Heart right ventricle (tissue), 16 donors: Measurements from ENCODE around the gene NUP98. TPM values are rescaled to one million over a fixed set of nuclear protein-coding genes. Genes with fewer than 3 reads are reported as not detected.

Experiments used
- ATAC-seq, 8 donors: fragments of 200-7000 bp; cut with Tn5 transposase; one replicate each; pipeline ENCODE4 v1.9.1; 2020; ENCODE audit warnings: mild to moderate bottlenecking in 8 of 8, moderate library complexity in 8 of 8, moderate number of reproducible peaks in 1 of 8
- DNase-seq, 2 donors: peaks; one replicate each; pipeline ENCODE4 v3.0.0-alpha.2; 2020
- H3K27ac ChIP-seq, 10 donors: fragments of 200-600 bp; sonication (generic) in 2 of 10; one replicate each; pipeline versions ENCODE4 v1.5.0 to v1.8.0; 2020 to 2022; ENCODE audit warnings: mild to moderate bottlenecking in 3 of 10
- H3K27me3 ChIP-seq, 7 donors: fragments of 200-600 bp; one replicate each; pipeline ENCODE4 v1.8.0; 2021 to 2022; ENCODE audit warnings: mild to moderate bottlenecking in 2 of 7
- H3K36me3 ChIP-seq, 9 donors: fragments of 200-600 bp; sonication (generic) in 1 of 9; one replicate each; pipeline versions ENCODE4 v1.5.0 to v1.8.0; 2020 to 2022; ENCODE audit warnings: mild to moderate bottlenecking in 2 of 9
- H3K4me1 ChIP-seq, 9 donors: fragments of 200-600 bp; sonication (generic) in 1 of 9; one replicate each; pipeline versions ENCODE4 v1.5.0 to v1.8.0; 2020 to 2022; ENCODE audit warnings: mild to moderate bottlenecking in 4 of 9
- H3K4me3 ChIP-seq, 10 donors: fragments of 200-600 bp; sonication (generic) in 2 of 10; one replicate each; pipeline versions ENCODE4 v1.5.0 to v1.8.0; 2020 to 2022; ENCODE audit warnings: mild to moderate bottlenecking in 7 of 10, moderate library complexity in 2 of 10
- H3K9me3 ChIP-seq, 11 donors: fragments of 200-600 bp in 10 of 11; sonication (generic) in 2 of 11; one replicate each; pipeline versions ENCODE4 v1.5.0 to v1.8.0; 2013 to 2022; ENCODE audit warnings: mild to moderate bottlenecking in 2 of 11, control low read depth in 1 of 11, moderate library complexity in 1 of 11
- WGBS, 2 donors: extraction: QIAGEN DNeasy Blood & Tissue Kit; methylation state at CpG; one replicate each; pipeline ENCODE4 v1.1.7; 2013; ENCODE audit warnings: inconsistent platforms in 1 of 2; 5-methylcytosine and 5-hydroxymethylcytosine counted together
- intact Hi-C, 10 donors: fragments of 100-400 bp; cut with DNase I; formaldehyde crosslinking; loops; one replicate each; pipeline versions ENCODE4 v1.11.1 to v1.14.2; 2022
- polyA plus RNA-seq, 2 donors: library from polyadenylated mRNA; stranded (reverse); fragments of 200-250 nt; gene quantifications; one replicate each; pipeline ENCODE4 v1.2.3, GENCODE V29; 2013
- total RNA-seq, 10 donors: library from RNA; stranded (reverse); fragmentation: NEBNext Ultra II Directional in 3 of 10; extraction: Animal tissue kit (Norgen Biotek cat#: 25700) in 3 of 10; gene quantifications; one replicate each; pipeline versions ENCODE4 v1.2.1 to v1.2.4, GENCODE V29; 2021 to 2023
- TF ChIP-seq, protein P1 (sequence below), 9 donors: fragments of 200-600 bp; sonication (generic) in 2 of 9; IDR thresholded peaks; one replicate each; pipeline versions ENCODE4 v1.5.0 to v1.8.0; 2021 to 2022; ENCODE audit warnings: antibody characterized with exemption in 9 of 9, mild to moderate bottlenecking in 5 of 9, moderate library complexity in 1 of 9
- donor health status: Arrhythmogenic right ventricular cardiomyopathy.
- donor health status: ischemic (EF 13 %, LVEDD 7.1; RV severe dilation, severe dysfunction).
- donor health status: healthy with polysubstance abuse.
- donor health status: DM: no; HTN: yes; CAD: no.
- donor health status: DM: no; HTN: no; CAD: no.
- donor health status: ischemic (EF 25% LVEDD 6.9; RV normal size, moderate dysfunction).
- donor health status: ischemic (EF 25% LVEDD 5.7; RV mildly dilated, moderate dysfunction).
- donor health status: healthy.
- donor health status: DM: yes; HTN: yes; CAD: no.
- donor health status: Ischemic cardiomyopathy.
- donor health status: ischemic (EF 35%, LVEDD 5.7; RV mildly dilated, moderate dysfunction).
- donor health status: nonischemic (EF 11% LVEDD 7.7; RV severe dilation, severe dysfunction).
- donor health status: DM: yes; HTN: yes; CAD: no.
- donor health status: PGD.
- donor health status: ischemic (EF 29% LVEDD 5.4; RV normal size, mild dysfunction).
- donor health status: nonischemic (EF 23%, LVEDD 6.1; RV moderate dilation, normal function).

Gene NUP98
- total and polyA plus RNA-seq, 12 donors, result 11.1 to 65.5 (median 46.0) TPM

DNA sequence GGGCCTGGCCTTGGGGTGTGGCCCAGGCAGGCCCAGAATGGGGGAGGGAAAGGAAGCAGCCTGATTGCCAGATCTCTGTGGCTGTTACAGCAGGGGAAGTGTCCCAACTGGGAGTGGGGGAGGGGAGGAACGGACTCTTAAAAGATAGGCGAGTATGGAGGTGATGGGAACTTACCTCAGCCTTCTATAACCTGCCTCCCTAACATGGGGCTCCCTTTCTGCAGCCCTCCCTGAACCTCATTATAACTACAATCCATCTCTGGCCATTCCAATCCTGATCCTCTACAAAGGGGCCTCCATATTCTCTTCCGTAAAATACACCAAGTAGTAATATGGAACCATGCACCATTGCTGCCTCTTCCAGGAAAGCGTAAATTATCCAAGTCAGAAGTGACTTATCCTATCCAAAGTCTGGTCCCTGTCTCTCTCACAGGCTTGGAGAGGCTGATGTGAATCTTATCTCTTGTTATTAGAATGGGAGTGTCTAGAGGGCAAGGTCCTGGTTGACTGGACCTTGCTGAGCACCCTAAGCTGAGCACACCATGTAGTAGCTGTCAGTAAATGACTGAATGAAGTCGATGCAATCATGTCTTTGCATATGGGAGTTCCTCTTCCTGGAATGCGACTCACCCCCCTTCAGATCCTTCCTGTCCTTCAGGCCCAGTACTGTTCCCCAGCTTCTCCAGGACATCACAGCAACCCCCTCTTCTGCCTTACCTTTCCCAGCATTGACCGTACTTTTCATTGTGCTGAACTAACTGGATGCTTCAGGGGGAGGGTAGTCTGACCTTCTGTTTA, 37.5 kb upstream of the NUP98 start:
- TF ChIP-seq, protein P1, sequence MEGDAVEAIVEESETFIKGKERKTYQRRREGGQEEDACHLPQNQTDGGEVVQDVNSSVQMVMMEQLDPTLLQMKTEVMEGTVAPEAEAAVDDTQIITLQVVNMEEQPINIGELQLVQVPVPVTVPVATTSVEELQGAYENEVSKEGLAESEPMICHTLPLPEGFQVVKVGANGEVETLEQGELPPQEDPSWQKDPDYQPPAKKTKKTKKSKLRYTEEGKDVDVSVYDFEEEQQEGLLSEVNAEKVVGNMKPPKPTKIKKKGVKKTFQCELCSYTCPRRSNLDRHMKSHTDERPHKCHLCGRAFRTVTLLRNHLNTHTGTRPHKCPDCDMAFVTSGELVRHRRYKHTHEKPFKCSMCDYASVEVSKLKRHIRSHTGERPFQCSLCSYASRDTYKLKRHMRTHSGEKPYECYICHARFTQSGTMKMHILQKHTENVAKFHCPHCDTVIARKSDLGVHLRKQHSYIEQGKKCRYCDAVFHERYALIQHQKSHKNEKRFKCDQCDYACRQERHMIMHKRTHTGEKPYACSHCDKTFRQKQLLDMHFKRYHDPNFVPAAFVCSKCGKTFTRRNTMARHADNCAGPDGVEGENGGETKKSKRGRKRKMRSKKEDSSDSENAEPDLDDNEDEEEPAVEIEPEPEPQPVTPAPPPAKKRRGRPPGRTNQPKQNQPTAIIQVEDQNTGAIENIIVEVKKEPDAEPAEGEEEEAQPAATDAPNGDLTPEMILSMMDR (IDR thresholded peaks at IDR 0.05), result no peak
- ATAC-seq (peak in 5 of 8 donors; percentile 9 to 33 (median 15)), DNase-seq (peak in 1 of 2 donors; percentile 61)
- H3K4me1 ChIP-seq, result peaks cover 34 to 99% (median 78%) of the 10 kb centered on the region in 9 donors
- intact Hi-C loops, result loop anchor here in 2 of 10 donors (5.0 kb wide), 2 partner anchors 38 to 378 kb away; partner anchors contain the start of gene NUP98 (in 1 of the 2)
- H3K36me3 ChIP-seq, result peaks cover 0 to 40% (median 0%) of the 10 kb centered on the region in 9 donors
- no peaks in the 10 kb centered on the region for H3K27me3 ChIP-seq
- H3K4me3 ChIP-seq, result peak overlapping the region in 1 of 10 donors; percentile 97
- 70 to 71% methylated on average over 7 of the region's 7 CpGs for WGBS, 2 donors
- peak overlapping the region in 8 of 10 donors; percentile 16 to 100 (median 60) for H3K27ac ChIP-seq
- H3K9me3 ChIP-seq, result no peaks in the 10 kb centered on the region

DNA sequence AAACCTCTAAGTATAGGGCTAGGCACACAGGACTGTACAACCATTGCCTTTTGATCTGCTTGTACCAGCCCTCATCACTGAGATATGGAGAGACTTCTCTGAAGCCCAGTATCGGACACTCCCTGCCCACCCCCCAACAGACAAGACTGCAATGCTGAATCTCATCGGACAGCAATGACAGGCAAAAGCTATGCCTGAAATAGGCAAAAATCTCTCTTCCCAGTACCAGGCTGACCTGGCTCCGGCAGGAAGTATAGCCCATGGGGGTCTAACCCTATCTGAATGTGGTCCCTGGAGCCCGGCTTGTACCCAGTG, 37.0 kb upstream of the NUP98 start:
- H3K9me3 ChIP-seq, result no peaks in the 10 kb centered on the region
- intact Hi-C loops, result no loop called here
- peaks cover 0 to 46% (median 5%) of the 10 kb centered on the region in 9 donors for H3K36me3 ChIP-seq
- peak overlapping the region in 8 of 10 donors; percentile 16 to 100 (median 60) for H3K27ac ChIP-seq
- TF ChIP-seq, protein P1 (IDR thresholded peaks at IDR 0.05), result no peak
- no peak for DNase-seq
- H3K4me3 ChIP-seq, result peak overlapping the region in 1 of 10 donors; percentile 97
- no peaks in the 10 kb centered on the region for H3K27me3 ChIP-seq
- peaks cover 34 to 100% (median 74%) of the 10 kb centered on the region in 9 donors for H3K4me1 ChIP-seq
- ATAC-seq, result no peak
- WGBS, 2 donors, result 56 to 65% methylated on average over 4 of the region's 4 CpGs

DNA sequence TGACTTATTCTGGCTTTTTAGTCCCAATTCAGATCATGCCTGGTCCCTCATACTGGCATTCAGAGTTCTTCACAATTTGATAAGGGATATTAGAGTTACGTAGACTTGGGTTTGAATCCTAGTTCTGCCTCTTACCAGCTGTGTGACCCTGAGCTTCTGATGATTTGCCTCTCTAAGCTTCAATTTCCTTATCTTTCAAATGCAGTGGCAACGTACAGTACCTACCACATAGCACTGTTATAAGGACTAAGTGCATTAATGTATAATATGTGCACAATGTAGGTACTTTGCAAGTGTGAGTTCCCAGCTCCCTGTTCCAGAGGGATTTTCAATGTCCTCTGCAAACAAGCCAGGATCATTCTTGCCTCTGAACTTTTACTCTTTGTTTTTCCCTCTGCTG, 36.1 kb upstream of the NUP98 start:
- TF ChIP-seq, protein P1 (IDR thresholded peaks at IDR 0.05), result no peak
- Histone ChIP-seq H3K27me3 (no peaks in the 10 kb centered on the region), H3K27ac (peak overlapping the region in 2 of 10 donors; percentile 72 to 100), H3K36me3 (peaks cover 0 to 53% (median 6%) of the 10 kb centered on the region in 9 donors), H3K4me1 (peaks cover 34 to 97% (median 73%) of the 10 kb centered on the region in 9 donors), H3K4me3 (no peak overlapping the region), H3K9me3 (no peaks in the 10 kb centered on the region)
- intact Hi-C loops, result no loop called here
- no peak for ATAC-seq
- no peak for DNase-seq
- 85 to 88% methylated on average over 2 of the region's 2 CpGs for whole genome bisulfite sequencing, 2 donors

DNA sequence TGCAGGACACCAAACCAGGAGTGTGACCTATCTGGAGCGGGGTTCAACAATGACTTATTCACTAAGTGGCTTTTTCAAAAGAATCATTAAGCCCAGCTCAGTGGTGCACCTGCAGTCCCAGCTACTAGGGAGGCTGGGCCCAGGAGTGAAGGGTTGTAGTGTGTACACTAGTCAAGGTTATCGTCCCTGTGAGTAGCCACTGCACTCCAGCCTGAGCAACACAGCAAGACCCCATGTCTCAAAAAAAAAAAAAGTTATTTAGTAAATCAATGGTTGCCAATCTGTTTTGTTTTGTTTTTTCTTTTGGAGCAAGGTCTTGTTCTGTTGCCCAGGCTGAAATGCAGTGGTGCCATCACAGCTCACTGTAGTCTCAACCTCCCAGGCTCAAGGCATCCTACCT, 35.5 kb upstream of the NUP98 start:
- Histone ChIP-seq H3K36me3 (peaks cover 0 to 59% (median 6%) of the 10 kb centered on the region in 9 donors), H3K27me3 (no peaks in the 10 kb centered on the region), H3K4me3 (peak overlapping the region in 1 of 10 donors; percentile 6), H3K4me1 (peaks cover 32 to 90% (median 67%) of the 10 kb centered on the region in 9 donors), H3K9me3 (no peaks in the 10 kb centered on the region), H3K27ac (peak overlapping the region in 4 of 10 donors; percentile 29 to 100 (median 58))
- ATAC-seq (no peak), DNase-seq (no peak)
- intact Hi-C loops, result no loop called here
- 94 to 98% methylated on average over 2 of the region's 2 CpGs for WGBS, 2 donors
- TF ChIP-seq, protein P1 (IDR thresholded peaks at IDR 0.05), result no peak
